HepG2 (cell line): ENCODE results near the gene AGT. TPM values are rescaled to one million over a fixed set of nuclear protein-coding genes. Genes with fewer than 3 reads are reported as not detected.
A peak's percentile ranks its signal among the peaks of the same experiment; 100 is the strongest.

ENCODE experiments used
- ATAC-seq: fragments of 200-7000 bp; cut with Tn5 transposase; 3 replicates; pipeline ENCODE4 v1.9.1; 2020; ENCODE audit warnings: mild to moderate bottlenecking, moderate library complexity
- BruUV-seq: library from RNA; stranded (reverse); fragments of 400-500 nt; replicated peaks from 2 replicates; lab custom pipeline; 2021; lab: Mats Ljungman, UMichigan
- CTCF ChIA-PET: fragments of 300-600 bp; formaldehyde crosslinking; extraction: SDS; loops from one replicate; lab custom pipeline; 2021; ENCODE audit warnings: low total read pairs, inconsistent platforms, low intra/inter-chr PET ratio; lab: Yijun Ruan, JAX
- POLR2A ChIA-PET: fragments of 350-600 bp; sonication (Branson Sonifier 250); formaldehyde crosslinking; loops from one replicate; lab custom pipeline; 2020; ENCODE audit warnings: antibody characterized with exemption, inconsistent platforms; lab: Yijun Ruan, JAX
- DNase-seq: peaks from one replicate; pipeline ENCODE4 v3.0.0-alpha.2; 2015; ENCODE audit warnings: low spot score
- FAIRE-seq: peaks from 3 replicates; lab custom pipeline; 2011; peaks lifted over from hg19 to GRCh38; lab: Jason Lieb, UNC
- H2AFZ ChIP-seq: one replicate; pipeline ENCODE4 v1.6.1; 2011; ENCODE audit warnings: low read length, inconsistent platforms
- H3K27ac ChIP-seq: fragments of 300-600 bp; 3 replicates; pipeline ENCODE4 v1.8.0; 2011; ENCODE audit warnings: mixed run types, mild to moderate bottlenecking, mixed read lengths, low read length, inconsistent platforms; ENCODE audit not compliant: insufficient read depth; ENCODE audit errors: extremely low read length
- H3K27me3 ChIP-seq, 2 experiments: fragments of 200-600 bp in 1 of 2; 2 replicates in 1 of 2; 3 replicates in 1 of 2; pipeline versions ENCODE4 v1.6.0 to v1.8.0; 2011; ENCODE audit warnings: low read length in 2 of 2, mild to moderate bottlenecking in 2 of 2, moderate library complexity in 2 of 2, inconsistent platforms in 1 of 2; ENCODE audit not compliant: insufficient read depth in 2 of 2, control insufficient read depth in 1 of 2
- H3K36me3 ChIP-seq, 2 experiments: fragments of 200-600 bp in 1 of 2; replicated peaks in 1 of 2; 2 replicates in 1 of 2; 3 replicates in 1 of 2; pipeline versions ENCODE4 v1.5.1 to v1.8.0; 2011; ENCODE audit warnings: low read length in 2 of 2, inconsistent platforms in 1 of 2; ENCODE audit not compliant: insufficient read depth in 2 of 2, control insufficient read depth in 1 of 2
- H3K4me1 ChIP-seq: 2 replicates; pipeline ENCODE4 v1.5.1; 2012; ENCODE audit warnings: low read length, inconsistent platforms; ENCODE audit not compliant: insufficient read depth
- H3K4me2 ChIP-seq: 2 replicates; pipeline ENCODE4 v1.6.0; 2011; ENCODE audit warnings: low read depth, low read length, inconsistent platforms
- H3K4me3 ChIP-seq, 3 experiments: fragments of 200-600 bp in 1 of 3; sonication (generic), shearing (Covaris generic) in 1 of 3; replicated peaks in 1 of 3; 2 replicates each; pipeline ENCODE4 v1.5.1; 2011 to 2016; ENCODE audit warnings: low read length in 3 of 3, inconsistent platforms in 2 of 3, low read depth in 2 of 3, mild to moderate bottlenecking in 2 of 3, control low read depth in 1 of 3, mixed read lengths in 1 of 3; ENCODE audit not compliant: insufficient read depth in 1 of 3
- H3K79me2 ChIP-seq: one replicate; pipeline ENCODE4 v1.6.1; 2011; ENCODE audit warnings: low read length, inconsistent platforms; ENCODE audit not compliant: insufficient read depth
- H3K9ac ChIP-seq: 2 replicates; pipeline ENCODE4 v1.6.0; 2011; ENCODE audit warnings: mild to moderate bottlenecking, low read depth, low read length, inconsistent platforms; ENCODE audit not compliant: insufficient read depth
- H3K9me3 ChIP-seq: 2 replicates; pipeline ENCODE4 v1.5.1; 2012; ENCODE audit warnings: mild to moderate bottlenecking, low read length
- H4K20me1 ChIP-seq: 2 replicates; pipeline ENCODE4 v1.6.0; 2011; ENCODE audit warnings: inconsistent platforms, mild to moderate bottlenecking, low read length, moderate library complexity; ENCODE audit not compliant: insufficient read depth
- ASH2L ChIP-seq: fragments of 300-600, 200-600 bp; sonication (generic); IDR thresholded peaks from 2 replicates; pipeline ENCODE4 v1.7.0; 2017; ENCODE audit warnings: low read depth, mild to moderate bottlenecking, moderate library complexity, mixed read lengths, low read length; ENCODE audit not compliant: insufficient read length
- ATF7 ChIP-seq, 2 experiments: fragments of 450-650 bp in 1 of 2; sonication (generic) in 1 of 2; formaldehyde crosslinking in 1 of 2; IDR thresholded peaks; 2 replicates each; pipeline versions ENCODE4 v1.4.0 to v1.6.1; 2016 to 2020; ENCODE audit warnings: antibody characterized with exemption in 1 of 2, mild to moderate bottlenecking in 1 of 2, missing genetic modification reagents in 1 of 2
- CEBPB ChIP-seq: IDR thresholded peaks from 2 replicates; pipeline ENCODE4 v1.6.1; 2011; ENCODE audit warnings: low read depth, low read length, improper control_type of control experiment, borderline replicate concordance
- ELF3 ChIP-seq: IDR thresholded peaks from 2 replicates; pipeline ENCODE4 v1.6.1; 2016; ENCODE audit warnings: missing genetic modification reagents, missing compliant biosample characterization
- MED13 ChIP-seq: sonication (generic); formaldehyde crosslinking; IDR thresholded peaks from 2 replicates; pipeline ENCODE4 v1.5.0; 2020; ENCODE audit warnings: missing genetic modification reagents
- MTF2 ChIP-seq: sonication (generic); formaldehyde crosslinking; IDR thresholded peaks from 2 replicates; pipeline ENCODE4 v1.5.0; 2020; ENCODE audit warnings: missing genetic modification reagents, borderline replicate concordance
- NFYC ChIP-seq: IDR thresholded peaks from 2 replicates; pipeline ENCODE4 v1.6.1; 2016; ENCODE audit warnings: missing genetic modification reagents, missing compliant biosample characterization
- PHF5A ChIP-seq: IDR thresholded peaks from one replicate; pipeline ENCODE4 v1.6.1; 2018; ENCODE audit warnings: low read depth, missing genetic modification reagents; ENCODE audit not compliant: unreplicated experiment
- RARG ChIP-seq: sonication (generic); formaldehyde crosslinking; IDR thresholded peaks from 2 replicates; pipeline ENCODE4 v1.4.0; 2020; ENCODE audit warnings: low read depth, mild to moderate bottlenecking, missing genetic modification reagents
- SETDB1 ChIP-seq: sonication (generic); formaldehyde crosslinking; IDR thresholded peaks from 2 replicates; pipeline ENCODE4 v1.5.1; 2020; ENCODE audit warnings: missing genetic modification reagents, mild to moderate bottlenecking, borderline replicate concordance
- SOX13 ChIP-seq, 3 experiments: fragments of 450-650 bp in 1 of 3; sonication (generic) in 1 of 3; formaldehyde crosslinking in 1 of 3; IDR thresholded peaks in 2 of 3; conservative IDR thresholded peaks in 1 of 3; 2 replicates each; pipeline versions ENCODE4 v1.5.0 to v1.6.1; 2016 to 2020; ENCODE audit warnings: antibody characterized with exemption in 1 of 3, mild to moderate bottlenecking in 1 of 3, missing compliant biosample characterization in 1 of 3, missing genetic modification reagents in 1 of 3, moderate library complexity in 1 of 3
- TBL1XR1 ChIP-seq: fragments of 150-350 bp; IDR thresholded peaks from 2 replicates; pipeline ENCODE4 v1.6.1; 2014; ENCODE audit warnings: borderline replicate concordance, low read length; ENCODE audit not compliant: partially characterized antibody
- ZNF230 ChIP-seq: sonication (generic); formaldehyde crosslinking; IDR thresholded peaks from 2 replicates; pipeline ENCODE4 v1.4.0; 2020; ENCODE audit warnings: mild to moderate bottlenecking, missing genetic modification reagents
- ZNF256 ChIP-seq: sonication (generic); formaldehyde crosslinking; conservative IDR thresholded peaks from 2 replicates; pipeline ENCODE4 v1.4.0; 2020; ENCODE audit warnings: missing genetic modification reagents
- ZNF331 ChIP-seq: sonication (generic); formaldehyde crosslinking; IDR thresholded peaks from 2 replicates; pipeline ENCODE4 v1.4.0; 2020; ENCODE audit warnings: missing genetic modification reagents
- ZNF652 ChIP-seq: IDR thresholded peaks from 2 replicates; pipeline ENCODE4 v1.6.1; 2016; ENCODE audit warnings: low read depth, borderline replicate concordance
- WGBS: methylation state at CpG from one replicate; pipeline ENCODE4 v1.1.6; 2017; ENCODE audit warnings: low lambda C conversion rate; 5-methylcytosine and 5-hydroxymethylcytosine counted together
- in situ Hi-C: cut with HindIII; loops from 2 replicates; pipeline ENCODE4 v1.10.0; 2017; ENCODE audit warnings: low pct_unique_long_range_greater_than_20kb; ENCODE audit not compliant: extremely low pct_ligation_motif_present
- intact Hi-C: fragments of 100-400 bp; cut with micrococcal nuclease; formaldehyde crosslinking; loops from one replicate; pipeline ENCODE4 v1.10.0; 2022; ENCODE audit not compliant: unreplicated experiment
- polyA plus RNA-seq, 8 experiments: library from polyadenylated mRNA; depleted of rRNA in 3 of 8; stranded (reverse) in 7 of 8; unstranded in 1 of 8; fragments of >200 nt; fragmentation: Illumina TruSeq in 4 of 8; extraction: Trizol in 4 of 8; gene quantifications; 2 replicates each; pipeline versions ENCODE4 v1.2.1 to v1.2.3, GENCODE V29; 2011 to 2016; ENCODE audit warnings: low read depth in 4 of 8, missing spikeins in 1 of 8, mixed read lengths in 1 of 8; ENCODE audit not compliant: insufficient read depth in 1 of 8
- total RNA-seq, 5 experiments: library from RNA; depleted of rRNA; stranded (reverse); fragments of >200 nt; fragmentation: Illumina TruSeq; extraction: Trizol; gene quantifications; 2 replicates each; pipeline ENCODE4 v1.2.3, GENCODE V29; 2016; ENCODE audit warnings: low read depth in 1 of 5
- TF ChIP-seq, protein P1 (sequence below): sonication (generic); formaldehyde crosslinking; IDR thresholded peaks from 2 replicates; pipeline ENCODE4 v1.8.0; 2022; ENCODE audit warnings: missing genetic modification reagents, mild to moderate bottlenecking, moderate library complexity, borderline replicate concordance
- TF ChIP-seq, protein P2 (sequence below): sonication (generic); formaldehyde crosslinking; IDR thresholded peaks from 2 replicates; pipeline ENCODE4 v1.4.0; 2020; ENCODE audit warnings: mild to moderate bottlenecking, missing genetic modification reagents
- TF ChIP-seq, protein P3 (sequence below): sonication (generic); formaldehyde crosslinking; IDR thresholded peaks from 2 replicates; pipeline ENCODE4 v1.8.0; 2022; ENCODE audit warnings: mild to moderate bottlenecking, missing genetic modification reagents; ENCODE audit not compliant: insufficient replicate concordance

AGT gene
- total and polyA plus RNA-seq, 2 of the 13 experiments (the other 11 are each of a cell fraction or from before 2014, with no cell fraction given), result 892 to 2,071 TPM

DNA sequence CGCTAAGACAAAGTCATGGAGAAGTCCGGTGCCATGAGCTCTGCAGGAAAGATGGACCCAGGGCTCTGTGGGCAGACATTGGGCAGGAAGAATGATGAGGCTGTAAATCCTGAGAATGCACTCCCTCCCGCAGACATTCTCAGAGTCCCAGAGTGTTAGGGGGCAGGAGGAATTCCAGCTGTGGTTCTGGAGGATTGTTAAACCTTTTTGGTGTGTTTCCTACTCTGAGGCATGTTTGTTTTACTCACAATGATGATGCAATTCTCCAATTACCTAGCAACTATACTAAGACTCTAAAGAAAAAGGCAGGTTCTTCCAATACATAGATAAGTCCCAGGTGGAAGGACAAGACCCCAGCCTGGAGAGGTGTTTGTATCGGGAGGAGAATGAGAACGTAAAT, 30.5 kb upstream of the AGT start:
- Histone ChIP-seq H3K4me3 (no peak overlapping the region), H3K36me3 (no peaks in the 10 kb centered on the region), H3K27me3 (no peaks in the 10 kb centered on the region), H3K9ac (no peak overlapping the region), H3K27ac (no peak overlapping the region), H3K79me2 (no peaks in the 10 kb centered on the region), H2AFZ (no peak overlapping the region), H4K20me1 (no peaks in the 10 kb centered on the region), H3K4me1 (peaks cover 71% of the 10 kb centered on the region), H3K9me3 (no peaks in the 10 kb centered on the region), H3K4me2 (peak overlapping the region; percentile 65)
- ChIA-PET POLR2A (interaction anchor here (0.6 to 1.8 kb wide), 5 partner anchors 10 to 109 kb away, joined by 3 to 5 read pairs (median 4); no protein-coding TSS in a partner anchor), CTCF (no interaction called here)
- DNase-seq (no peak), ATAC-seq (peak; percentile 45), FAIRE-seq (peak; percentile 32)
- BruUV-seq, result no TSS peak
- intact Hi-C loops, result no loop called here
- WGBS, result 10% methylated on average over 5 of the region's 5 CpGs
- in situ Hi-C loops, result no loop called here
- TF ChIP-seq TBL1XR1 (no peak), MTF2 (CRISPR knock-in tag) (no peak), ELF3 (no peak), SOX13 (IDR thresholded peaks at IDR 0.05) (no peak), SOX13 (CRISPR knock-in tag; conservative IDR thresholded peaks at IDR 0.05 in 1 of 2, IDR thresholded peaks at IDR 0.05 in 1 of 2) (0 out of 4 replicates have a peak, but pooled peaks of 1 of the 2 experiments have one; percentile 10), NFYC (CRISPR knock-in tag) (no peak), ATF7 (IDR thresholded peaks at IDR 0.05) (peak; percentile 68), ATF7 (CRISPR knock-in tag; IDR thresholded peaks at IDR 0.05) (no peak), ASH2L (no peak), ZNF256 (no peak), PHF5A (no peak), CEBPB (peak; percentile 82; the same call in 1 of the 2 replicates), ZNF230 (CRISPR knock-in tag) (0 out of 2 replicates have a peak, but pooled peaks have one; percentile 33), ZNF331 (no peak), RARG (CRISPR knock-in tag) (no peak), MED13 (CRISPR knock-in tag) (no peak), SETDB1 (CRISPR knock-in tag) (no peak), ZNF652 (CRISPR knock-in tag) (no peak)
- TF ChIP-seq, protein P1, sequence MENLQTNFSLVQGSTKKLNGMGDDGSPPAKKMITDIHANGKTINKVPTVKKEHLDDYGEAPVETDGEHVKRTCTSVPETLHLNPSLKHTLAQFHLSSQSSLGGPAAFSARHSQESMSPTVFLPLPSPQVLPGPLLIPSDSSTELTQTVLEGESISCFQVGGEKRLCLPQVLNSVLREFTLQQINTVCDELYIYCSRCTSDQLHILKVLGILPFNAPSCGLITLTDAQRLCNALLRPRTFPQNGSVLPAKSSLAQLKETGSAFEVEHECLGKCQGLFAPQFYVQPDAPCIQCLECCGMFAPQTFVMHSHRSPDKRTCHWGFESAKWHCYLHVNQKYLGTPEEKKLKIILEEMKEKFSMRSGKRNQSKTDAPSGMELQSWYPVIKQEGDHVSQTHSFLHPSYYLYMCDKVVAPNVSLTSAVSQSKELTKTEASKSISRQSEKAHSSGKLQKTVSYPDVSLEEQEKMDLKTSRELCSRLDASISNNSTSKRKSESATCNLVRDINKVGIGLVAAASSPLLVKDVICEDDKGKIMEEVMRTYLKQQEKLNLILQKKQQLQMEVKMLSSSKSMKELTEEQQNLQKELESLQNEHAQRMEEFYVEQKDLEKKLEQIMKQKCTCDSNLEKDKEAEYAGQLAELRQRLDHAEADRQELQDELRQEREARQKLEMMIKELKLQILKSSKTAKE, result no peak
- TF ChIP-seq, protein P2, sequence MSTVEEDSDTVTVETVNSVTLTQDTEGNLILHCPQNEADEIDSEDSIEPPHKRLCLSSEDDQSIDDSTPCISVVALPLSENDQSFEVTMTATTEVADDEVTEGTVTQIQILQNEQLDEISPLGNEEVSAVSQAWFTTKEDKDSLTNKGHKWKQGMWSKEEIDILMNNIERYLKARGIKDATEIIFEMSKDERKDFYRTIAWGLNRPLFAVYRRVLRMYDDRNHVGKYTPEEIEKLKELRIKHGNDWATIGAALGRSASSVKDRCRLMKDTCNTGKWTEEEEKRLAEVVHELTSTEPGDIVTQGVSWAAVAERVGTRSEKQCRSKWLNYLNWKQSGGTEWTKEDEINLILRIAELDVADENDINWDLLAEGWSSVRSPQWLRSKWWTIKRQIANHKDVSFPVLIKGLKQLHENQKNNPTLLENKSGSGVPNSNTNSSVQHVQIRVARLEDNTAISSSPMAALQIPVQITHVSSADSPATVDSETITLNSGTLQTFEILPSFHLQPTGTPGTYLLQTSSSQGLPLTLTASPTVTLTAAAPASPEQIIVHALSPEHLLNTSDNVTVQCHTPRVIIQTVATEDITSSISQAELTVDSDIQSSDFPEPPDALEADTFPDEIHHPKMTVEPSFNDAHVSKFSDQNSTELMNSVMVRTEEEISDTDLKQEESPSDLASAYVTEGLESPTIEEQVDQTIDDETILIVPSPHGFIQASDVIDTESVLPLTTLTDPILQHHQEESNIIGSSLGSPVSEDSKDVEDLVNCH, result no peak
- TF ChIP-seq, protein P3, sequence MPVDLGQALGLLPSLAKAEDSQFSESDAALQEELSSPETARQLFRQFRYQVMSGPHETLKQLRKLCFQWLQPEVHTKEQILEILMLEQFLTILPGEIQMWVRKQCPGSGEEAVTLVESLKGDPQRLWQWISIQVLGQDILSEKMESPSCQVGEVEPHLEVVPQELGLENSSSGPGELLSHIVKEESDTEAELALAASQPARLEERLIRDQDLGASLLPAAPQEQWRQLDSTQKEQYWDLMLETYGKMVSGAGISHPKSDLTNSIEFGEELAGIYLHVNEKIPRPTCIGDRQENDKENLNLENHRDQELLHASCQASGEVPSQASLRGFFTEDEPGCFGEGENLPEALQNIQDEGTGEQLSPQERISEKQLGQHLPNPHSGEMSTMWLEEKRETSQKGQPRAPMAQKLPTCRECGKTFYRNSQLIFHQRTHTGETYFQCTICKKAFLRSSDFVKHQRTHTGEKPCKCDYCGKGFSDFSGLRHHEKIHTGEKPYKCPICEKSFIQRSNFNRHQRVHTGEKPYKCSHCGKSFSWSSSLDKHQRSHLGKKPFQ (CRISPR knock-in tag), result no peak
